GM23338 (cell line): ENCODE data around the gene GLIS2. TPM values are rescaled to one million over a fixed set of nuclear protein-coding genes. Genes with fewer than 3 reads are reported as not detected.

ENCODE experiments used
- CREB1 ChIP-seq: fragments of 250-450 bp; sonication (Bioruptor Pico); IDR thresholded peaks from 2 replicates; pipeline ENCODE4 v1.5.0; 2020; ENCODE audit warnings: low read depth, mild to moderate bottlenecking, moderate library complexity
- ETS1 ChIP-seq: IDR thresholded peaks from 2 replicates; pipeline ENCODE4 v1.6.1; 2016; ENCODE audit warnings: antibody characterized with exemption
- EZH2 ChIP-seq: fragments of 200-600 bp; sonication (generic); IDR thresholded peaks from one replicate; pipeline ENCODE4 v1.8.0; 2017; ENCODE audit warnings: antibody characterized with exemption, mild to moderate bottlenecking, low read depth; ENCODE audit not compliant: unreplicated experiment
- JUNB ChIP-seq: IDR thresholded peaks from one replicate; pipeline ENCODE4 v1.6.1; 2016; ENCODE audit warnings: antibody characterized with exemption; ENCODE audit not compliant: unreplicated experiment
- NANOG ChIP-seq: IDR thresholded peaks from 2 replicates; pipeline ENCODE4 v1.6.1; 2016; ENCODE audit warnings: antibody characterized with exemption, borderline replicate concordance
- POLR2AphosphoS5 ChIP-seq: IDR thresholded peaks from 2 replicates; pipeline ENCODE4 v1.6.1; 2016; ENCODE audit warnings: antibody characterized with exemption, low read depth
- STAT1 ChIP-seq: IDR thresholded peaks from one replicate; pipeline ENCODE4 v1.6.1; 2016; ENCODE audit warnings: antibody characterized with exemption; ENCODE audit not compliant: unreplicated experiment
- ZNF114 ChIP-seq: fragments of 250-450 bp; sonication (Bioruptor Pico); IDR thresholded peaks from 2 replicates; pipeline ENCODE4 v1.5.0; 2020; ENCODE audit warnings: mild to moderate bottlenecking, moderate library complexity
- ZNF462 ChIP-seq: fragments of 250-450 bp; sonication (Bioruptor Pico); IDR thresholded peaks from 2 replicates; pipeline ENCODE4 v1.5.0; 2020; ENCODE audit warnings: mild to moderate bottlenecking, moderate library complexity
- polyA plus RNA-seq: library from polyadenylated mRNA; unstranded; fragments of >200 nt; fragmentation: Nextera tagmentation; extraction: Ambion mirVana; gene quantifications from 2 replicates; pipeline ENCODE4 v1.2.1, GENCODE V29; 2016
- total RNA-seq: library from RNA; depleted of rRNA; stranded (reverse); fragments of >200 nt; shearing (Covaris generic); gene quantifications from 2 replicates; pipeline ENCODE4 v1.2.3, GENCODE V29; 2014
- TF ChIP-seq, protein P1 (sequence below), 2 experiments: fragments of 200-600 bp in 1 of 2; sonication (generic) in 1 of 2; conservative IDR thresholded peaks; 2 replicates each; pipeline versions ENCODE4 v1.5.1 to v1.6.1; 2016 to 2017; ENCODE audit warnings: antibody characterized with exemption in 2 of 2, low read depth in 2 of 2, mild to moderate bottlenecking in 2 of 2, moderate library complexity in 1 of 2

Gene GLIS2
- total and polyA plus RNA-seq, 2 experiments from 2014 or later = 8.2 to 10.2 TPM

- no peak for TF ChIP-seq ZNF462 (CRISPR knock-in tag)
- no peak for TF ChIP-seq CREB1 (CRISPR knock-in tag)
- no peak for TF ChIP-seq POLR2AphosphoS5
- no peak for TF ChIP-seq ZNF114 (CRISPR knock-in tag)
- no peak for TF ChIP-seq NANOG
- TF ChIP-seq ETS1 = no peak
- TF ChIP-seq JUNB = no peak
- TF ChIP-seq, protein P1, sequence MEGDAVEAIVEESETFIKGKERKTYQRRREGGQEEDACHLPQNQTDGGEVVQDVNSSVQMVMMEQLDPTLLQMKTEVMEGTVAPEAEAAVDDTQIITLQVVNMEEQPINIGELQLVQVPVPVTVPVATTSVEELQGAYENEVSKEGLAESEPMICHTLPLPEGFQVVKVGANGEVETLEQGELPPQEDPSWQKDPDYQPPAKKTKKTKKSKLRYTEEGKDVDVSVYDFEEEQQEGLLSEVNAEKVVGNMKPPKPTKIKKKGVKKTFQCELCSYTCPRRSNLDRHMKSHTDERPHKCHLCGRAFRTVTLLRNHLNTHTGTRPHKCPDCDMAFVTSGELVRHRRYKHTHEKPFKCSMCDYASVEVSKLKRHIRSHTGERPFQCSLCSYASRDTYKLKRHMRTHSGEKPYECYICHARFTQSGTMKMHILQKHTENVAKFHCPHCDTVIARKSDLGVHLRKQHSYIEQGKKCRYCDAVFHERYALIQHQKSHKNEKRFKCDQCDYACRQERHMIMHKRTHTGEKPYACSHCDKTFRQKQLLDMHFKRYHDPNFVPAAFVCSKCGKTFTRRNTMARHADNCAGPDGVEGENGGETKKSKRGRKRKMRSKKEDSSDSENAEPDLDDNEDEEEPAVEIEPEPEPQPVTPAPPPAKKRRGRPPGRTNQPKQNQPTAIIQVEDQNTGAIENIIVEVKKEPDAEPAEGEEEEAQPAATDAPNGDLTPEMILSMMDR (conservative IDR thresholded peaks at IDR 0.05; ENCODE audit: low read depth in 2 of 2) = no peak
- no peak for TF ChIP-seq EZH2
- no peak for TF ChIP-seq STAT1
Observed at GRCh38 chr16:4386951-4387565, 71.2 kb downstream of the GLIS2 start (continued).
